CD14-positive monocyte (primary cell): ENCODE measurements around the gene RAB44. TPM values are rescaled to one million over a fixed set of nuclear protein-coding genes. Genes with fewer than 3 reads are reported as not detected.

Experiments
- DNase-seq, 3 donors: peaks; one replicate each; pipeline ENCODE4 v3.0.0-alpha.2; 2011 to 2022
- H2AFZ ChIP-seq: 2 replicates; pipeline ENCODE4 v1.6.0; 2012; ENCODE audit warnings: mild to moderate bottlenecking, low read depth, low read length, inconsistent platforms; ENCODE audit not compliant: insufficient read depth, poor library complexity, severe bottlenecking
- H3K27ac ChIP-seq, 2 donors: 1 replicate in 1 of 2; 2 replicates in 1 of 2; pipeline ENCODE4 v1.5.1; 2012 to 2013; ENCODE audit warnings: low read length in 2 of 2, control low read depth in 1 of 2, inconsistent platforms in 1 of 2, low read depth in 1 of 2, mild to moderate bottlenecking in 1 of 2
- H3K27me3 ChIP-seq, 2 donors: one replicate each; pipeline versions ENCODE4 v1.6.0 to v1.6.1; 2011 to 2013; ENCODE audit warnings: low read length in 2 of 2; ENCODE audit not compliant: control insufficient read depth in 2 of 2, insufficient read depth in 2 of 2
- H3K36me3 ChIP-seq, 2 donors: replicated peaks in 1 of 2; 1 replicate in 1 of 2; 2 replicates in 1 of 2; pipeline versions ENCODE4 v1.5.1 to v1.6.1; 2012 to 2013; ENCODE audit warnings: low read length in 2 of 2, control low read depth in 1 of 2, inconsistent platforms in 1 of 2, mild to moderate bottlenecking in 1 of 2; ENCODE audit not compliant: insufficient read depth in 2 of 2, control insufficient read depth in 1 of 2
- H3K4me1 ChIP-seq, 2 donors: 1 replicate in 1 of 2; 2 replicates in 1 of 2; pipeline versions ENCODE4 v1.5.1 to v1.6.1; 2012 to 2013; ENCODE audit warnings: low read length in 2 of 2, control low read depth in 1 of 2, inconsistent platforms in 1 of 2, mild to moderate bottlenecking in 1 of 2, moderate library complexity in 1 of 2; ENCODE audit not compliant: insufficient read depth in 2 of 2, control insufficient read depth in 1 of 2
- H3K4me2 ChIP-seq: replicated peaks from 2 replicates; pipeline ENCODE3; 2012; ENCODE audit warnings: low read length, moderate library complexity, mild to moderate bottlenecking; ENCODE audit not compliant: poor library complexity, severe bottlenecking; ENCODE audit errors: extremely low read depth
- H3K4me3 ChIP-seq, 3 experiments: fragments of 200-600 bp in 1 of 3; sonication (generic) in 1 of 3; replicated peaks in 1 of 3; 1 replicate in 2 of 3; 2 replicates in 1 of 3; pipeline ENCODE4 v1.5.1; 2011 to 2013; ENCODE audit warnings: low read length in 3 of 3, mild to moderate bottlenecking in 3 of 3, control low read depth in 2 of 3, low read depth in 2 of 3, inconsistent platforms in 1 of 3, moderate library complexity in 1 of 3
- H3K79me2 ChIP-seq: 2 replicates; pipeline ENCODE4 v1.6.0; 2012; ENCODE audit warnings: mild to moderate bottlenecking, control low read depth, inconsistent platforms, low read length, moderate library complexity; ENCODE audit not compliant: insufficient read depth
- H3K9ac ChIP-seq: 2 replicates; pipeline ENCODE4 v1.6.0; 2017; ENCODE audit warnings: low read length, mild to moderate bottlenecking; ENCODE audit not compliant: insufficient read depth, poor library complexity, severe bottlenecking
- H3K9me3 ChIP-seq, 2 donors: replicated peaks in 1 of 2; 1 replicate in 1 of 2; 2 replicates in 1 of 2; pipeline versions ENCODE4 v1.5.1 to v1.6.1; 2012 to 2013; ENCODE audit warnings: low read length in 2 of 2, control low read depth in 1 of 2; ENCODE audit not compliant: control insufficient read depth in 1 of 2, insufficient read depth in 1 of 2
- H4K20me1 ChIP-seq: 2 replicates; pipeline ENCODE4 v1.6.0; 2012; ENCODE audit warnings: mild to moderate bottlenecking, low read length, control low read depth, moderate library complexity; ENCODE audit not compliant: insufficient read depth
- H3K27ac Mint-ChIP-seq, 7 donors: one replicate each; pipeline ENCODE4 v1.8.0; 2020; ENCODE audit warnings: mild to moderate bottlenecking in 7 of 7, mixed read lengths in 7 of 7, moderate library complexity in 6 of 7, inconsistent platforms in 2 of 7
- H3K27me3 Mint-ChIP-seq, 3 donors: one replicate each; pipeline ENCODE4 v1.8.0; 2021 to 2022; ENCODE audit warnings: low read depth in 3 of 3, mild to moderate bottlenecking in 3 of 3, mixed read lengths in 3 of 3, moderate library complexity in 3 of 3, inconsistent platforms in 1 of 3
- H3K36me3 Mint-ChIP-seq, 2 donors: one replicate each; pipeline ENCODE4 v1.8.0; 2020; ENCODE audit warnings: mixed read lengths in 2 of 2, inconsistent platforms in 1 of 2, mild to moderate bottlenecking in 1 of 2
- H3K4me1 Mint-ChIP-seq: one replicate; pipeline ENCODE4 v1.8.0; 2020; ENCODE audit warnings: mild to moderate bottlenecking, mixed read lengths
- H3K4me3 Mint-ChIP-seq, 2 donors: one replicate each; pipeline ENCODE4 v1.8.0; 2020; ENCODE audit warnings: mild to moderate bottlenecking in 2 of 2, mixed read lengths in 2 of 2, moderate library complexity in 1 of 2
- H3K9me3 Mint-ChIP-seq, 7 donors: one replicate each; pipeline ENCODE4 v1.8.0; 2020 to 2022; ENCODE audit warnings: mixed read lengths in 7 of 7, mild to moderate bottlenecking in 6 of 7, moderate library complexity in 6 of 7, inconsistent platforms in 2 of 7
- CTCF ChIP-seq: fragments of 200-600 bp; IDR thresholded peaks from one replicate; pipeline ENCODE4 v1.8.0; 2022; ENCODE audit warnings: antibody characterized with exemption, mild to moderate bottlenecking
- WGBS: methylation state at CpG from one replicate; pipeline ENCODE4 v1.1.5; 2013; ENCODE audit warnings: missing lambda C conversion rate; ENCODE audit not compliant: insufficient coverage; 5-methylcytosine and 5-hydroxymethylcytosine counted together
- intact Hi-C, 2 donors: fragments of 100-400 bp; cut with micrococcal nuclease; formaldehyde crosslinking; loops; one replicate each; pipeline versions ENCODE4 v1.15.0 to v1.15.1; 2023
- polyA plus RNA-seq, 3 donors: library from polyadenylated mRNA; depleted of rRNA in 1 of 3; unstranded in 2 of 3; stranded (reverse) in 1 of 3; fragments of 300-500 nt in 2 of 3; fragments of >200 nt in 1 of 3; fragmentation: Illumina TruSeq in 2 of 3; gene quantifications; 1 replicate in 2 of 3; 2 replicates in 1 of 3; pipeline ENCODE4 v1.2.3, GENCODE V29; 2012 to 2021

The RAB44 gene
- polyA plus RNA-seq, 3 donors, result 1.5 to 18.0 (median 1.9) TPM

- H3K79me2 ChIP-seq, result no peaks in the 10 kb centered on the region
- Mint-ChIP-seq H3K27ac (no peak overlapping the region), H3K9me3 (peaks cover 0 to 11% (median 0%) of the 10 kb centered on the region in 7 donors), H3K36me3 (no peaks in the 10 kb centered on the region), H3K27me3 (peaks cover 0 to 31% (median 3%) of the 10 kb centered on the region in 3 donors), H3K4me3 (peak overlapping the region in 1 of 2 donors; percentile 79), H3K4me1 (peaks cover 18% of the 10 kb centered on the region)
- no peak for DNase-seq
- H3K4me2 ChIP-seq, result no peak overlapping the region
- no peaks in the 10 kb centered on the region for H3K36me3 ChIP-seq
- no peak overlapping the region for H3K27ac ChIP-seq
- intact Hi-C loops, result no loop called here
- H3K4me3 ChIP-seq, result no peak overlapping the region
- no peaks in the 10 kb centered on the region for H4K20me1 ChIP-seq
- peaks cover 12 to 38% of the 10 kb centered on the region in 2 donors for H3K27me3 ChIP-seq
- no peaks in the 10 kb centered on the region for H3K9me3 ChIP-seq
- no peak overlapping the region for H3K9ac ChIP-seq
- no peak for TF ChIP-seq CTCF
- no peak overlapping the region for H2AFZ ChIP-seq
- 100% methylated on average over 1 of the region's 1 CpG for WGBS
- H3K4me1 ChIP-seq, result peaks cover 22 to 28% of the 10 kb centered on the region in 2 donors
These were observed 38.4 kb upstream of the RAB44 start for GRCh38 chr6:36659271-36659670.

GRCh38 chr6:36660771-36661471, 36.7 kb upstream of the RAB44 start:
- no peaks in the 10 kb centered on the region for H3K36me3 ChIP-seq
- WGBS, result 25% methylated on average over 44 of the region's 44 CpGs
- no peaks in the 10 kb centered on the region for H4K20me1 ChIP-seq
- DNase-seq, result peak; percentile 35 to 61 (median 42)
- Mint-ChIP-seq H3K27ac (no peak overlapping the region), H3K4me1 (peaks cover 18% of the 10 kb centered on the region), H3K36me3 (no peaks in the 10 kb centered on the region), H3K9me3 (peaks cover 0 to 11% (median 0%) of the 10 kb centered on the region in 7 donors), H3K4me3 (peak overlapping the region in 1 of 2 donors; percentile 68), H3K27me3 (peaks cover 0 to 24% (median 3%) of the 10 kb centered on the region in 3 donors)
- no peaks in the 10 kb centered on the region for H3K9me3 ChIP-seq
- H3K4me3 ChIP-seq, result peak overlapping the region in 1 of 3 experiments; percentile 35
- TF ChIP-seq CTCF, result no peak
- H3K4me2 ChIP-seq, result peak overlapping the region; percentile 46
- no peak overlapping the region for H3K27ac ChIP-seq
- no peaks in the 10 kb centered on the region for H3K79me2 ChIP-seq
- no peak overlapping the region for H2AFZ ChIP-seq
- H3K9ac ChIP-seq, result no peak overlapping the region
- intact Hi-C loops, result no loop called here
- peaks cover 22 to 28% of the 10 kb centered on the region in 2 donors for H3K4me1 ChIP-seq
- peaks cover 12 to 38% of the 10 kb centered on the region in 2 donors for H3K27me3 ChIP-seq
